Jurkat, Clone E6-1 (cell line): ENCODE measurements around the gene DUS1L.

ENCODE experiments used
- DNase-seq: peaks from one replicate; pipeline ENCODE4 v3.0.0-alpha.2; 2011; ENCODE audit warnings: low read depth, low spot score
- H3K4me3 ChIP-seq: 2 replicates; pipeline ENCODE4 v1.5.1; 2011; ENCODE audit warnings: mild to moderate bottlenecking, low read length, control low read depth, moderate library complexity

The DUS1L gene

GRCh38 chr17:82090549-82091263 is 25.1 kb upstream of the DUS1L start:
- no peak overlapping the region for H3K4me3 ChIP-seq
- DNase-seq: no peak

DNA sequence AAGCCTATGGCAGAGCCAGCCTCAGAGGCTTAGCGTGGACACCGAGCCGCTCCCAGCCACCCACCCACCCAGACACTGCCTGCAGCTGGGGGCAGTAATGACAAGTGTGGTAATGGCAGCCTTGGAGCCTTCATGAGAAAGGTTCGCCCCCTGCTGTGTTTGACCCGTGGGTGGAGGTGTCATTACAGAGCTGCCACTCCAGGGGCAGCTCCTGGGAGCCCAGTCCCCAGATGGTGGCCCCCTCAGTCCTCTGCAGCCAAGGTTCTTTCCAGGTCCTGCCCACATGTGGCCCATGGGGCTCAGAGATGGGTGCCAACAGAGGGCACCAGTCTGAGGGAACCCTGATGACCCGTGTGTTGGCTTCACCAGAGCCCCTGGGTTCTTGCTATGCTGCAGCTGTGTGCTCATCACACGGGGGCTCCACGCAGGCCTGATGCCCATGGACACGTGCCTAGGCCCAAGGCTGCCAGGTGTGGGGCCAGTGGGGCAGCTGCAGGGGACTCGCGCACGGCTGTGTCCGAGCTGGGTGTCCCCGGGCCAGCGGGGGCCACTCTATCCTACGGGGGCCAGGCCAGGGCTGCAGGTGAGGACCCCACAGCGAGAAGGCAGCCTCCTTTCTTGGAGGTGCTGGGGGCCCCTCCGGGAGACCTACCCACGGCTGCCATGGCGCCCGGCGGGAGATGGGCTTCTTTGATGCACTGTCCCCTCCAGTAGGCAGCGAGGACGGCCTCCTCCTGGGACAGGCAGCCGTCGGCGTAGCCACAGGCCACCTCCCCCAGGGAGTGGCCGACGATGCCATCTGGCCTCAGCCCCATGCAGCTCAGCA is 24.3 kb upstream of the DUS1L start:
- DNase-seq: no peak
- H3K4me3 ChIP-seq: no peak overlapping the region

DNA sequence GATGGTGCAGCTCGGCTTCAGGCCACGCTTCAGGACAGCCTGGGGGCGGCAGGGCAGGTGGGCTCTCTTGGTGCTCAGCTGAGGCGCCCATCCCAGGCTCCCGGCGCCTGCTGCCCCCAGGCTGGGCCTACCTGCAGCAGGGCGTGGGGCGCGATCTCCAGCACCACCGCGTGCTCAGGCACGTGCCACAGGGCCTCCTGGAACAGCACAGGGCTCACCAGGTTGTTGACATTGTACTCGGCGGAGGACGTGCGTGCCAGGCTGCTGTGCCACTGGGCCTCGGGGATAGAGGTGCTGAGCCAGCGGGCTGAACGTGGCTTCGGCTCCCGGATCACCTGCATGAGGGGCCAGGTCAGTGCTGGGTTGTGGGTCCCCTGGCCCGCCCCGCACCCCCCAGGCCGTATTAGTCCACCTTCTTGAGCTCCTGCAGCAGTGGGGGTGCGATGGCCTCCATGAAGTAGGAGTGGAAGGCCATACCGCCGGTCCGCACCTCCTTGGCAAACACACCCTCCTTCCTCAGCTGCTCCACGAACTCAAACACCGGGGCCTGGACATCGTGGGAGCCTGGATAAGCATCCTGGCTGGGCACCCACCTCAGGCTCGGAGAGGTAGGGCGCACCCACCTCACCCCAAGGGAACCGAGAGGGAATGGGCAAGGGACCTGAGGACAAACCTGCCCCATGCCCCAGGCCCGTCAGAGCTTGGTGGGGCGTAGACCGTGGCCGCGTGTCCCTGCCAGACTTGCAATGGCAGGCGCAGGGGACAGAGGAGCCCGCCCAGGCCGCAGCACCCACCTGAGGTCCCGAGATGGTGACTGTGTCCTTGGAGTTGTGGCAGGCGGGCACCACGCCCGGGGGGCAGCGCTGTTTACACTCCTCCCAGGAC is 23.5 kb upstream of the DUS1L start:
- no peak for DNase-seq

GRCh38 chr17:82087961-82088837 is 22.6 kb upstream of the DUS1L start:
- H3K4me3 ChIP-seq: no peak overlapping the region
- DNase-seq: no peak

More for the DNA sequence above, 23.5 kb upstream of the DUS1L start:
- no peak overlapping the region for H3K4me3 ChIP-seq

GRCh38 chr17:82086941-82087906 is 21.6 kb upstream of the DUS1L start:
- DNase-seq: no peak

DNA sequence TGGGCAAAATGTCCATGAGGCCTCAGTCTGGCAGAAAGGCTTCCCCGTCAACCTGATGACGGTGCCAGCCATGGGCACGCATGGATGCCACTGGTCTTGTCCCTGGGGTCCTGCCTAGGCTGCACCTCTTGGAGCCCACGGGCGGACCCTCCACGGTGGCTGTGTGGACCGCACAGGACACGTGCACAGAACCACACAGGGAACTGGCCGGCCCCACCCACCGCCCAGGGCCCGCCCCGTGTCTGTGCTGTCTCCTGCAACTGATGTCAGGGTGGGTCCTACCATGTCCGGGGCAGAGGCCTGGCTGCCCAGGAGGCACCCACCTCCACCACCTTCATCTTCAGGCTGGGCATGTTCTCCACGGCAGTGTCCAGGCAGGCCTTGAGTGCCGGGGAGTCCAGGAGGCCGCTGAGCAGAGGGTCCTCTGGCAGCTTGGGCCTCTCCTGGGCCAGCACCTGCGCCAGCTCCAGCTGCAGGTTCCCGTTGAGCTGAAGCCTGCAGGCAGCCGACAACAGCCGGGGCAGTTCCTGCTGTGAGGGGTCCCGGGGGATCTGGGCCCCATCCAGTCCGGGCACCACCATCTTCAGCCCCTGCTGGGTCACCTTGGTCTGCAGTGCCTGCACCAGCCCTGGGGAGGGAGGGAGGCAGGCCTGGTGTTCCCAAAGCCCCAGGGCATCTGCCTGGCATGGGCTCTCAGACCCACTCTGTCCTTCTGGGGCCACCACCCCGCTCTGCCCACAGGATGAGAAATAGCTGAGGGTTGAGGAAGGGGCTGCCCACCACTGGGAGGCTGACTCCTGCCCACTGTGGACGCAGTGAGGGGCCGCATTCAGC is 20.5 kb upstream of the DUS1L start:
- no peak for DNase-seq
- no peak overlapping the region for H3K4me3 ChIP-seq

More at GRCh38 chr17:82086941-82087906, 21.6 kb upstream of the DUS1L start:
- no peak overlapping the region for H3K4me3 ChIP-seq

DNA sequence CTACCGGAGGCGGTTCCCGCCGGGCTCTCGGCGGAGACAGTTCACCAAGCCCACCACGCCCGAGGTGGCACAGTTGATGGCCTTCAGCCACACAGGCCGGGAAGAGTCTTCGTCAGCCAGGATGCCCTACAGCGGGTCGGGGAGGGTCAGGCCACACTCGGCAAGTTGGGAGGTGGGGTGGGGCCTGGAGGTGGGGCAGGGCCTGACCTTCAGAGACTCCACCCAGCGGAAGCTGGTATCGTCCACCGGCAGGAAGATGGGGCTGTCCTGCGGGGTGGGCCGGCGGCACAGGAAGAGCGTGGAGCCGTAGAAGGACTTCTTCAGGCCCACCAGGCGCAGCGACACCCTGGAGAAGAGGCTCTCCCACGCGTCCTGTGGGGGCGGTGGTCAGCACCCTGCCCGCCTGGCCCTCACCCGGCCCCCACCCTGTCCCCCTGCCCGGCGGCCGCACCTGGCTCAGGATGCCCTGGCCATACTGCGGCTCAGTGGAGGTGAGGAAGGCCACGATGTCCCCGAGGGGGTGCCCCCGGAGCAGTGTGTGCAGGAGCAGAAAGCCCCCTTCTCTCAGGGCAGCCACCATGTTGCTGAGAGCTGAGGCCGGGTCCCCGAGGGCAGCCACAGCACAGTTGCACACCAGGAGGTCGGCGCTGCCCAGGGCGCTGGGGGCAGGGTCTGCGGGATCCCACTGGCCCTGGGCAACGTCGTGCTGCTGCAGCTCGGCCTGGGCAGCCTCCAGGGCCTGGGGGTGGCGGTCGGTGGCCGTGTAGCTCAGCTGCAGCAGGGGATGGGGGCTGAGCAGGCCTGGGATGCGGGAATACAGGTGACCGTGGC is 19.6 kb upstream of the DUS1L start:
- H3K4me3 ChIP-seq: no peak overlapping the region
- no peak for DNase-seq

- no peak for DNase-seq
- no peak overlapping the region for H3K4me3 ChIP-seq
Measured at GRCh38 chr17:82084373-82085030, 18.9 kb upstream of the DUS1L start.

DNA sequence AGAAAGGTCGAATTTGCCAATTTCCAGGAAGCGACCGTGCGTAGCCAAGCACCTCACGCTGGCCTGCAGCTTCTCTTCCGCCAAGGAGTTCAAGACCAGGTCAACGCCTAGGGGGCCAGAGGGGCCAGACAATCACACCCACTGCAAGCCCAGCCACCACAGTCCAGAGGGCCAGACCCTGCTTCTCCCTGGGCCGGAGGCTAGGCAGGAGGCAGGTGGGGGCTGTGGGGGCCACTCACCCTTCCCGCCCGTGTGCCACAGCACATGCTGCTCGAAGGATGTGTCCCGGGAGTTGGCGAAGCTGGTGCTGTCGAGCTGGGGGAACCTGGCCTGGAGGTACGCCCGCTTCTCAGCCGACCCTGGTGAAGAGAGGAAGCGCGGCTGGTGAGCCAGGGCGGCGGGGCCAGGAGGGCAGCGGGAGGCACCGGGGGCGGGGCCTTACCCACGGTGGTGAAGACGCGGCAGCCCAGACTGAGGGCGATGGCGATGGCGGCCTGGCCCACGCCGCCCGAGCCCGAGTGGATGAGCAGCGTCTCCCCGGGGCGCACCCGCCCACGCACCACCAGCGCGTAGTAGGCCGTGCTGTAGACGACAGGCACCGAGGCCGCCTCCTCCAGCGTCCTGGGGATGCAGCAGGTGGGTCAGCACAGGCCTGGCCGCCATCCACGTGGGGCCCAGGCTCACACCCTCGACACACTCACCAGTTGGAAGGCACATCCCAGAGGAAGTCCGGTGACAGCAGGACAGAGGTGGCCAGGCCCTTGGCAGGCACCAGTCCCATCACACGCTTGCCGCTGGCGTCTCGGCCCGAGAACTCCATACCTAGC is 18.1 kb upstream of the DUS1L start:
- DNase-seq: no peak
- no peak overlapping the region for H3K4me3 ChIP-seq

DNA sequence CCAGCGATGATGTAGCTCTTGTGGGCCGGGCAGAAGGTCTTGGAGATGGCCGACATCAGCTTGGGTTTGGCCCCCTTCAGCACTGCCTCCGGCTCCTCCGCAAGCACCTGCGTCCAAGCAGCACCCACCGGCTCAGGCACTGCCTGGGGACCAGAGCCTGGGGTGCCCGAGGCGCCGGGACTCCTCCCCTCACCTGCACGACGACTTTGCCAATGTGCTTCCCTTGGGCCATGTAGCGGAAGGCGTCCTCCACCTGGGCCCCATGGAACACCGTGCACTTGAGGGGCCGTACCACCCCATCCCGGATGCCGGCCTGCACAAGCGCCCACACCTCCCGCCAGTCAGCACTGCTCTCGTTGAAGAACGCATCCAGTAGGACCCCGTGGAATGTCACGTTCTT is 17.4 kb upstream of the DUS1L start:
- DNase-seq: no peak
- H3K4me3 ChIP-seq: no peak overlapping the region

DNA sequence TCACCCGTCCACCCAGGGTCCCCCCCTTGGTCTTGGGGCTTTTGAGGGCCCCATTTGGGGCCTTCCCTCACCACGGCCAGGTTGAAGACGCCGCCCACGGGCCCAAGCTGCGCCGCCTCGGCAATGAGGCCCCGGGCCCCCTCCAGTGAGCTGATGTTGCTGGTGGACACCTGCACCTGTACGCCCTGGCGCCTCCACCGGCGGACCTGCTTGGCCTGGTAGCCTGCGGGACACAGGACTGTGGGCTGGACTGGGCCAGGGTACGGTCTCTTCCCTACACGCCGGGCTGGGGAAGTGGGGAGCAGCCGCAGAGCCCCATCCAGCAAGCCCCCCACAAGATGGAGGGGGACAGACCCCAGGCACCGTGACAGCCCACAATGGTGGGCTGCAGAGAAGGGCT is 16.9 kb upstream of the DUS1L start:
- DNase-seq: no peak
- H3K4me3 ChIP-seq: no peak overlapping the region

DNA sequence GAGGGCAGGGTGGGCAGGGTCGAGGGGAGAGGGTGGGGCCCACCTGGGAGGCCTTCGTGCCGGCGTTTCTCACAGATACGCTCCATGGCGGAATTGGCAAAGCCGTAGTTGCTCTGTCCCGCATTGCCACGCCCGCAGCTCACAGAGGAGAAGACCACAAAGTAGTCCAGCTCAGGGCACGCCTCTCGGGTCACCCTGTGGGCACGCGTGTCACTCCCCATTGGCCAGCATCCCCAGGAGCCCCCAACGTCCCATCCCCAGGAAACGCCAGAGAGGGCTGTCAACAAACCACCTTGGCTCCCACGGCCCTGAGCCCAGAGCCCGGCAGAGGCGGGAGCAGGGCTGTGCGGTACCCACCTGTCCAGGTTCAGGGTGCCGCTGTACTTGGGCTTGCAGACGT is 16.4 kb upstream of the DUS1L start:
- no peak overlapping the region for H3K4me3 ChIP-seq
- no peak for DNase-seq

- no peak overlapping the region for H3K4me3 ChIP-seq
- no peak for DNase-seq
Measured at GRCh38 chr17:82081546-82081945, 15.9 kb upstream of the DUS1L start.

GRCh38 chr17:82080789-82081464 is 15.3 kb upstream of the DUS1L start:
- no peak for DNase-seq
- no peak overlapping the region for H3K4me3 ChIP-seq
